Measurements from ENCODE around the gene PDLIM7.

The PDLIM7 gene

DNA sequence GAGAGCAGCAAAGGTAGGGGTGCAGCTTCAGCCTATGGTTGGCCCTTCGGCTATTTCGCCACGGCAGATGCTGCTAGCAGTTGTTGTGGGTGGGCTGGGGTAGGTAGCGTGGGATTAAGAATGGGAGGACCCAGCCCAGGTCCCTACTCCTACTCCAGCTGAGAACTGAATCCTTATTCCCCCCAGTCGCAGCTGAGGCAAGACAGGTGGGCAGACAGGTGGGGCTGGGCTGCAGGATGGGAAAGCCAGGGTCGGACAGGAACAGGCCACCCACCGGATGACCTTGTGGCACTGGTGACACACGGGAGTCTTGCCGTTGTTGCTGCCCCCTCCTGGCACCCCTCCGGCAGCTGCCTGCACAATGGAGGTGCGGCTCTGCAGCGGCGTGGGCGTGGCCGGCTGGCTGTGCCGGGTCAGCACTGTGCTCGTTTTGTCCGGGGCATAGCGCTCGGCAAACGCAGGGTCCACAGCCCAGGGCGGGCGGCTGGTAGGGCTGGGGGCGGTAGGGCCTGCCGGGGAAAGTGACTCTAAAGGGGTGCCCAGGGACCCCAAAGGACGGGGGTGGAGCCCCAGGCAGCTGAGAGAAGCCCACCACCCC lies 8.2 kb downstream of the PDLIM7 start:
- H3K4me3 ChIP-seq (ENCODE audit: low read length), result peak overlapping the region; percentile 22; the same call in 1 of the 2 replicates
- no peaks in the 10 kb centered on the region for H3K27me3 ChIP-seq (replicated peaks; ENCODE audit: insufficient read depth, low read length)
- no peaks in the 10 kb centered on the region for H3K9me3 ChIP-seq (replicated peaks; ENCODE audit: insufficient read depth, low read length)
- TF ChIP-seq, protein P1, sequence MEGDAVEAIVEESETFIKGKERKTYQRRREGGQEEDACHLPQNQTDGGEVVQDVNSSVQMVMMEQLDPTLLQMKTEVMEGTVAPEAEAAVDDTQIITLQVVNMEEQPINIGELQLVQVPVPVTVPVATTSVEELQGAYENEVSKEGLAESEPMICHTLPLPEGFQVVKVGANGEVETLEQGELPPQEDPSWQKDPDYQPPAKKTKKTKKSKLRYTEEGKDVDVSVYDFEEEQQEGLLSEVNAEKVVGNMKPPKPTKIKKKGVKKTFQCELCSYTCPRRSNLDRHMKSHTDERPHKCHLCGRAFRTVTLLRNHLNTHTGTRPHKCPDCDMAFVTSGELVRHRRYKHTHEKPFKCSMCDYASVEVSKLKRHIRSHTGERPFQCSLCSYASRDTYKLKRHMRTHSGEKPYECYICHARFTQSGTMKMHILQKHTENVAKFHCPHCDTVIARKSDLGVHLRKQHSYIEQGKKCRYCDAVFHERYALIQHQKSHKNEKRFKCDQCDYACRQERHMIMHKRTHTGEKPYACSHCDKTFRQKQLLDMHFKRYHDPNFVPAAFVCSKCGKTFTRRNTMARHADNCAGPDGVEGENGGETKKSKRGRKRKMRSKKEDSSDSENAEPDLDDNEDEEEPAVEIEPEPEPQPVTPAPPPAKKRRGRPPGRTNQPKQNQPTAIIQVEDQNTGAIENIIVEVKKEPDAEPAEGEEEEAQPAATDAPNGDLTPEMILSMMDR (IDR thresholded peaks at IDR 0.05; ENCODE audit: low read length), result peak; percentile 48
- TF ChIP-seq EZH2 (optimal IDR thresholded peaks at IDR 0.05; ENCODE audit: low read depth, low read length) (no peak), EZH2phosphoT487 (IDR thresholded peaks at IDR 0.05; ENCODE audit: low read length) (no peak)
- no peak overlapping the region for H3K27ac ChIP-seq (ENCODE audit: low read length)
- H3F3A ChIP-seq (ENCODE audit: insufficient read depth, low read length), result peaks cover 6% of the 10 kb centered on the region
- H4K20me1 ChIP-seq (ENCODE audit: insufficient read depth, low read length), result no peaks in the 10 kb centered on the region
- no peaks in the 10 kb centered on the region for H3K79me2 ChIP-seq (ENCODE audit: low read length)
- H3K9me2 ChIP-seq (replicated peaks; ENCODE audit: insufficient read depth, low read length), result no peaks in the 10 kb centered on the region
- H3K4me1 ChIP-seq (ENCODE audit: low read length), result peaks cover 11% of the 10 kb centered on the region
- H3K36me3 ChIP-seq (replicated peaks; ENCODE audit: insufficient read depth, low read length), result no peaks in the 10 kb centered on the region
- peak overlapping the region; percentile 56; the same call in 1 of the 2 replicates for H3K4me2 ChIP-seq (ENCODE audit: low read depth, low read length)
- peak; percentile 70 for DNase-seq
- 0 out of 2 replicates have a peak overlapping the region, but pooled peaks have one; percentile 34 for H2AFZ ChIP-seq (ENCODE audit: low read length)
- no peak overlapping the region; the same call in 1 of the 2 replicates for H3K9ac ChIP-seq (ENCODE audit: low read length)

DNA sequence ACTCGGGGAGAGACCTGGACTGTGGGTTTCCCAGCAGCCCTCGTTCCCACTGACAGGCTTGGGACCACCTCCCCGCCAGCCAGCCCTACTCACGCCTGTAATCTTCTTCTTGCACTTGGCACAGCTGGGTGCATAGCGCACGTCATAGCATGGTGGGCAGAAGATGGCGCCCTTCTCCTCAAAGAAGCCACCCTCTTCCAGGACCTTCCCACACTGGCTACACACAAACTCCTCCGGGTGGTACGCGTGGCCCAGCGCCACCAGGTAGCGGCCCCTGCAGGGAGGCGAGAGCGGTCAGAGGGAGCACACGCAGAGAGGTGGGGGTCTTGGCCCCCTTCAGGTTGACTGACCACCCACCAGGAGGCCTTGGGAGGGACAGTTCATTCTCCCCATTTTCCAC lies 9.4 kb downstream of the PDLIM7 start:
- Histone ChIP-seq H3K9ac (ENCODE audit: low read length) (no peak overlapping the region), H4K20me1 (ENCODE audit: insufficient read depth, low read length) (no peaks in the 10 kb centered on the region), H3F3A (ENCODE audit: insufficient read depth, low read length) (peaks cover 6% of the 10 kb centered on the region)

DNA sequence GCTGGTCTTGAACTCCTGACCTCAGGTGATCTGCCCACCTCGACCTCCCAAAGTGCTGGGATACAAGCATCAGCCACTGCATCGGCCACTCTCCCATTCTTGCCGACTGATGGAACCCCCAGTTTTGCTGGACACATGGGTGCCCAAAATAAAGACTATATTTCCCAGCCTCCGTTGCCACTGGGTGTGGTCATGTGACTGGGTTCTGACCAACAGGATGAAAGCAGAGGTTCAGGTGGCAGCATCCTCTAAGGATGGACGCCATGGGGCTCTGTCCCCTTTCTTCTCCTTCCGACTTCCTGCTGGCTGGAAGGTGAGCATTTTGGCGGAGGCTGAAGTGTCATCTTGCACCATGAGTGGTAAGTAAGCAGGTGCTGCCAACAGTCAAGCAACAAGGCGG lies 10.3 kb downstream of the PDLIM7 start:
- H3K79me2 ChIP-seq (ENCODE audit: low read length), result no peaks in the 10 kb centered on the region
- no peak for TF ChIP-seq EZH2 (optimal IDR thresholded peaks at IDR 0.05; ENCODE audit: low read depth, low read length)
- no peak for TF ChIP-seq EZH2phosphoT487 (IDR thresholded peaks at IDR 0.05; ENCODE audit: low read length)
- TF ChIP-seq, protein P1 (IDR thresholded peaks at IDR 0.05; ENCODE audit: low read length), result no peak

More for the DNA sequence above, 9.4 kb downstream of the PDLIM7 start:
- no peaks in the 10 kb centered on the region for H3K9me2 ChIP-seq (replicated peaks; ENCODE audit: insufficient read depth, low read length)
- no peaks in the 10 kb centered on the region for H3K9me3 ChIP-seq (replicated peaks; ENCODE audit: insufficient read depth, low read length)
- no peaks in the 10 kb centered on the region for H3K79me2 ChIP-seq (ENCODE audit: low read length)
- H3K27me3 ChIP-seq (replicated peaks; ENCODE audit: insufficient read depth, low read length), result no peaks in the 10 kb centered on the region
- H3K4me2 ChIP-seq (ENCODE audit: low read depth, low read length), result no peak overlapping the region
- no peak overlapping the region for H3K4me3 ChIP-seq (ENCODE audit: low read length)
- H3K27ac ChIP-seq (ENCODE audit: low read length), result no peak overlapping the region
- no peak overlapping the region for H2AFZ ChIP-seq (ENCODE audit: low read length)
- no peak for TF ChIP-seq EZH2 (optimal IDR thresholded peaks at IDR 0.05; ENCODE audit: low read depth, low read length)
- TF ChIP-seq EZH2phosphoT487 (IDR thresholded peaks at IDR 0.05; ENCODE audit: low read length), result no peak
- TF ChIP-seq, protein P1 (IDR thresholded peaks at IDR 0.05; ENCODE audit: low read length), result no peak
- DNase-seq, result no peak
- no peaks in the 10 kb centered on the region for H3K36me3 ChIP-seq (replicated peaks; ENCODE audit: insufficient read depth, low read length)
- peaks cover 11% of the 10 kb centered on the region; the same call in 1 of the 2 replicates for H3K4me1 ChIP-seq (ENCODE audit: low read length)

More for the DNA sequence above, 10.3 kb downstream of the PDLIM7 start:
- H3K9me3 ChIP-seq (replicated peaks; ENCODE audit: insufficient read depth, low read length), result no peaks in the 10 kb centered on the region
- no peak overlapping the region for H2AFZ ChIP-seq (ENCODE audit: low read length)
- no peaks in the 10 kb centered on the region for H3K27me3 ChIP-seq (replicated peaks; ENCODE audit: insufficient read depth, low read length)
- H3K36me3 ChIP-seq (replicated peaks; ENCODE audit: insufficient read depth, low read length), result no peaks in the 10 kb centered on the region
- no peak overlapping the region for H3K4me3 ChIP-seq (ENCODE audit: low read length)
- peaks cover 6% of the 10 kb centered on the region for H3F3A ChIP-seq (ENCODE audit: insufficient read depth, low read length)
- no peak overlapping the region for H3K4me2 ChIP-seq (ENCODE audit: low read depth, low read length)
- H4K20me1 ChIP-seq (ENCODE audit: insufficient read depth, low read length), result no peaks in the 10 kb centered on the region
- H3K9ac ChIP-seq (ENCODE audit: low read length), result no peak overlapping the region
- H3K9me2 ChIP-seq (replicated peaks; ENCODE audit: insufficient read depth, low read length), result no peaks in the 10 kb centered on the region
- no peak overlapping the region for H3K27ac ChIP-seq (ENCODE audit: low read length)
- DNase-seq, result no peak
- peaks cover 11% of the 10 kb centered on the region; the same call in 1 of the 2 replicates for H3K4me1 ChIP-seq (ENCODE audit: low read length)

All from MM.1S (cell line).